HepG2 (cell line): ENCODE results near the gene ITGAX.

Experiments used
- BHLHE40 ChIP-seq: IDR thresholded peaks from 2 replicates; pipeline ENCODE4 v1.6.1; 2011; ENCODE audit warnings: low read length, improper control_type of control experiment
- CREB3 ChIP-seq: sonication (generic); formaldehyde crosslinking; IDR thresholded peaks from 2 replicates; pipeline ENCODE4 v1.5.0; 2020; ENCODE audit warnings: missing genetic modification reagents
- CTCF ChIP-seq: sonication (generic); formaldehyde crosslinking; IDR thresholded peaks from 2 replicates; pipeline ENCODE4 v1.5.0; 2020; ENCODE audit warnings: mild to moderate bottlenecking, missing genetic modification reagents, moderate library complexity
- FOXK1 ChIP-seq: sonication (generic); formaldehyde crosslinking; IDR thresholded peaks from 2 replicates; pipeline ENCODE4 v1.4.0; 2020; ENCODE audit warnings: low read depth, missing genetic modification reagents, borderline replicate concordance
- FOXK2 ChIP-seq: fragments of 450-650 bp; IDR thresholded peaks from 2 replicates; pipeline ENCODE4 v1.6.1; 2016
- MZF1 ChIP-seq: sonication (generic); formaldehyde crosslinking; IDR thresholded peaks from 2 replicates; pipeline ENCODE4 v1.8.1; 2023; ENCODE audit warnings: mild to moderate bottlenecking, missing genetic modification reagents, borderline replicate concordance
- REST ChIP-seq, 2 experiments: IDR thresholded peaks; 2 replicates each; pipeline ENCODE4 v1.6.1; 2011 to 2012; ENCODE audit warnings: low read length in 2 of 2, borderline replicate concordance in 1 of 2, low read depth in 1 of 2, mild to moderate bottlenecking in 1 of 2, moderate library complexity in 1 of 2
- ZMYM3 ChIP-seq: sonication (generic); formaldehyde crosslinking; IDR thresholded peaks from 2 replicates; pipeline ENCODE4 v1.5.1; 2020; ENCODE audit warnings: mild to moderate bottlenecking, missing genetic modification reagents
- ZNF333 ChIP-seq: sonication (generic); formaldehyde crosslinking; IDR thresholded peaks from 2 replicates; pipeline ENCODE4 v1.4.0; 2020; ENCODE audit warnings: mild to moderate bottlenecking, missing genetic modification reagents, borderline replicate concordance
- TF ChIP-seq, protein P1 (sequence below): sonication (generic); formaldehyde crosslinking; IDR thresholded peaks from 2 replicates; pipeline ENCODE4 v1.8.1; 2023; ENCODE audit warnings: mild to moderate bottlenecking, inconsistent platforms, moderate library complexity, missing genetic modification reagents, borderline replicate concordance

DNA sequence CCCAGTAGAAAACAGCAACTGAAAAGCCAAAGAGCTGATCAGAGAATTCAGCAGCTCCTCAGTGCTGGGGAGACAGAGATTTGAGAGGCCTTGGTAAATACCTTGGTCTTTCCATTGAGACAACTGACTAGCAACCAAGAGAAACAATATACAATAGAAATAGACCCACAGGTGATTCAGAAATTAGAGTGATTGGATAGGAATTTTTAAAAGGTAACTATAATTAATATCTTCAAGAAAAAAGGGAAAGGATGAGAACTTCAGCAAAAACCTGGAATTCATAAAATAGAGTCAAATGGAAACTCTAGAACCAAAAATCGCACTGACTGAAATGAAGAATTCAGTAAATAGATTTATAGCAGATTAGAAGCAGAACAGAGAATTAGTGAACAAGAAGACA is 32.5 kb upstream of the ITGAX start:
- TF ChIP-seq MZF1 (CRISPR knock-in tag) (no peak), REST (IDR thresholded peaks at IDR 0.05; ENCODE audit: borderline replicate concordance in 1 of 2, low read depth in 1 of 2, low read length in 2 of 2) (no peak), ZMYM3 (no peak), CTCF (no peak), ZNF333 (CRISPR knock-in tag) (no peak), CREB3 (CRISPR knock-in tag) (no peak), BHLHE40 (no peak), FOXK1 (CRISPR knock-in tag) (no peak), FOXK2 (no peak)
- TF ChIP-seq, protein P1, sequence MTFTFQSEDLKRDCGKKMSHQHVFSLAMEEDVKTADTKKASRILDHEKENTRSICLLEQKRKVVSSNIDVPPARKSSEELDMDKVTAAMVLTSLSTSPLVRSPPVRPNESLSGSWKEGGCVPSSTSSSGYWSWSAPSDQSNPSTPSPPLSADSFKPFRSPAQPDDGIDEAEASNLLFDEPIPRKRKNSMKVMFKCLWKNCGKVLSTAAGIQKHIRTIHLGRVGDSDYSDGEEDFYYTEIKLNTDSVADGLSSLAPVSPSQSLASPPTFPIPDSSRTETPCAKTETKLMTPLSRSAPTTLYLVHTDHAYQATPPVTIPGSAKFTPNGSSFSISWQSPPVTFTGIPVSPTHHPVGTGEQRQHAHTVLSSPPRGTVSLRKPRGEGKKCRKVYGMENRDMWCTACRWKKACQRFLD (CRISPR knock-in tag): no peak
